Measurements from ENCODE around the gene SYNE1. TPM values are rescaled to one million over a fixed set of nuclear protein-coding genes. Genes with fewer than 3 reads are reported as not detected.

The SYNE1 gene
- total RNA-seq, 1 donor from 2014 or later, result 6.0 TPM

GRCh38 chr6:152110886-152111820, 526.0 kb downstream of the SYNE1 start:
- Histone ChIP-seq H3K4me3 (no peak overlapping the region), H3K4me1 (peaks cover 16% of the 10 kb centered on the region), H4K20me1 (ENCODE audit: low read depth) (no peaks in the 10 kb centered on the region), H3K4me2 (no peak overlapping the region), H3K9ac (no peak overlapping the region), H3F3A (ENCODE audit: low read depth) (no peaks in the 10 kb centered on the region), H2AFZ (replicated peaks) (no peak overlapping the region), H3K36me3 (no peaks in the 10 kb centered on the region), H3K9me3 (ENCODE audit: low read depth) (no peaks in the 10 kb centered on the region), H3K27me3 (no peaks in the 10 kb centered on the region), H3K79me2 (ENCODE audit: low read depth) (no peaks in the 10 kb centered on the region), H3K27ac (no peak overlapping the region)
- Mint-ChIP-seq H3K27ac (no peak overlapping the region), H3K9me3 (peaks cover 3% of the 10 kb centered on the region), H3K36me3 (no peaks in the 10 kb centered on the region), H3K4me1 (peaks cover 7% of the 10 kb centered on the region), H3K4me3 (no peak overlapping the region), H3K27me3 (ENCODE audit: insufficient read depth, low read depth) (peaks cover 3% of the 10 kb centered on the region)
- DNase-seq (ENCODE audit: low spot score), result no peak
- TF ChIP-seq EZH2phosphoT487 (IDR thresholded peaks at IDR 0.05) (no peak), EZH2 (IDR thresholded peaks at IDR 0.05) (no peak), CTCF (IDR thresholded peaks at IDR 0.05) (no peak)

GRCh38 chr6:152107973-152108372, 529.2 kb downstream of the SYNE1 start:
- H3K4me1 Mint-ChIP-seq, result peaks cover 17% of the 10 kb centered on the region

GRCh38 chr6:152100183-152100618, 537.0 kb downstream of the SYNE1 start:
- H3K4me3 Mint-ChIP-seq, result no peak overlapping the region
- DNase-seq (ENCODE audit: low spot score), result no peak
- TF ChIP-seq EZH2phosphoT487 (IDR thresholded peaks at IDR 0.05) (no peak), CTCF (IDR thresholded peaks at IDR 0.05) (no peak), EZH2 (IDR thresholded peaks at IDR 0.05) (no peak)
- Histone ChIP-seq H3K4me1 (peaks cover 16% of the 10 kb centered on the region), H3F3A (ENCODE audit: low read depth) (no peaks in the 10 kb centered on the region), H3K4me2 (no peak overlapping the region), H3K27ac (no peak overlapping the region), H3K79me2 (ENCODE audit: low read depth) (no peaks in the 10 kb centered on the region), H3K9ac (no peak overlapping the region), H4K20me1 (ENCODE audit: low read depth) (no peaks in the 10 kb centered on the region), H3K36me3 (no peaks in the 10 kb centered on the region), H3K27me3 (no peaks in the 10 kb centered on the region), H3K9me3 (ENCODE audit: low read depth) (no peaks in the 10 kb centered on the region), H2AFZ (replicated peaks) (no peak overlapping the region), H3K4me3 (no peak overlapping the region)
- no peaks in the 10 kb centered on the region for H3K9me3 Mint-ChIP-seq
- peaks cover 22% of the 10 kb centered on the region for H3K4me1 Mint-ChIP-seq
- H3K27ac Mint-ChIP-seq, result no peak overlapping the region
- no peaks in the 10 kb centered on the region for H3K27me3 Mint-ChIP-seq (ENCODE audit: insufficient read depth, low read depth)
- H3K36me3 Mint-ChIP-seq, result no peaks in the 10 kb centered on the region

More at GRCh38 chr6:152107973-152108372, 529.2 kb downstream of the SYNE1 start:
- Histone ChIP-seq H3K27me3 (no peaks in the 10 kb centered on the region), H3K4me3 (no peak overlapping the region), H3K4me2 (no peak overlapping the region), H3K4me1 (peaks cover 28% of the 10 kb centered on the region), H3F3A (ENCODE audit: low read depth) (no peaks in the 10 kb centered on the region), H2AFZ (replicated peaks) (no peak overlapping the region), H3K9me3 (ENCODE audit: low read depth) (no peaks in the 10 kb centered on the region), H4K20me1 (ENCODE audit: low read depth) (no peaks in the 10 kb centered on the region), H3K27ac (no peak overlapping the region), H3K36me3 (no peaks in the 10 kb centered on the region), H3K9ac (no peak overlapping the region), H3K79me2 (ENCODE audit: low read depth) (no peaks in the 10 kb centered on the region)
- Mint-ChIP-seq H3K4me3 (no peak overlapping the region), H3K36me3 (no peaks in the 10 kb centered on the region), H3K9me3 (peaks cover 3% of the 10 kb centered on the region), H3K27me3 (ENCODE audit: insufficient read depth, low read depth) (peaks cover 2% of the 10 kb centered on the region), H3K27ac (no peak overlapping the region)
- DNase-seq (ENCODE audit: low spot score), result no peak
- no peak for TF ChIP-seq EZH2 (IDR thresholded peaks at IDR 0.05)
- TF ChIP-seq EZH2phosphoT487 (IDR thresholded peaks at IDR 0.05), result no peak
- no peak for TF ChIP-seq CTCF (IDR thresholded peaks at IDR 0.05)

Measured in neural progenitor cell (in vitro differentiated cells).